GM21825 (cell line): ENCODE data around the gene ORC6.
A peak's percentile ranks its signal among the peaks of the same experiment; 100 is the strongest.

Experiments
- ATAC-seq: cut with Tn5 transposase; IDR thresholded peaks from one replicate; pipeline ENCODE4 v1.9.1; 2021; ENCODE audit warnings: mild to moderate bottlenecking, moderate library complexity; ENCODE audit not compliant: unreplicated experiment

Gene ORC6

GRCh38 chr16:46730801-46731690, 41.6 kb downstream of the ORC6 start:
- no peak for ATAC-seq

- ATAC-seq, result no peak
Observed at GRCh38 chr16:46731691-46732555, 42.5 kb downstream of the ORC6 start.

- ATAC-seq, result no peak
Observed at GRCh38 chr16:46732561-46732960, 43.1 kb downstream of the ORC6 start.

GRCh38 chr16:46733319-46733830, 43.9 kb downstream of the ORC6 start:
- ATAC-seq, result no peak

- no peak for ATAC-seq
Observed at GRCh38 chr16:46736695-46737094, 47.2 kb downstream of the ORC6 start.

GRCh38 chr16:46737621-46738214, 48.3 kb downstream of the ORC6 start:
- ATAC-seq, result no peak

- ATAC-seq, result no peak
Observed at GRCh38 chr16:46739934-46740333, 50.5 kb downstream of the ORC6 start.

- ATAC-seq, result peak; percentile 75
Observed at GRCh38 chr16:46743232-46743719, 53.8 kb downstream of the ORC6 start.

GRCh38 chr16:46745617-46746016, 56.2 kb downstream of the ORC6 start:
- no peak for ATAC-seq

GRCh38 chr16:46746821-46747776, 57.6 kb downstream of the ORC6 start:
- no peak for ATAC-seq
